Fibroblast of lung (primary cell): Measurements from ENCODE around the gene ALPK1.

Experiments
- CTCF ChIP-seq, 2 donors: IDR thresholded peaks in 1 of 2; conservative IDR thresholded peaks in 1 of 2; 1 replicate in 1 of 2; 2 replicates in 1 of 2; pipeline ENCODE4 v1.5.1; 2011 to 2012; ENCODE audit warnings: low read length in 2 of 2, control low read depth in 1 of 2, inconsistent platforms in 1 of 2, low read depth in 1 of 2, mild to moderate bottlenecking in 1 of 2
- EZH2 ChIP-seq: IDR thresholded peaks from 2 replicates; pipeline ENCODE4 v1.5.1; 2012; ENCODE audit warnings: low read length, control low read depth, mild to moderate bottlenecking; ENCODE audit errors: missing control alignments

- peak; percentile 26 to 36 for TF ChIP-seq CTCF (conservative IDR thresholded peaks at IDR 0.05 in 1 of 2, IDR thresholded peaks at IDR 0.05 in 1 of 2; ENCODE audit: low read depth in 1 of 2, low read length in 2 of 2)
- no peak for TF ChIP-seq EZH2
Observed at GRCh38 chr4:112348488-112349158, 51.5 kb downstream of the ALPK1 start.
